Measurements from ENCODE around the gene MGMT. TPM values are rescaled to one million over a fixed set of nuclear protein-coding genes. Genes with fewer than 3 reads are reported as not detected.

Gene MGMT
- total and polyA plus RNA-seq, 2 of the 4 experiments (the other 2 are of a cell fraction): 11.5 to 17.8 TPM

DNA sequence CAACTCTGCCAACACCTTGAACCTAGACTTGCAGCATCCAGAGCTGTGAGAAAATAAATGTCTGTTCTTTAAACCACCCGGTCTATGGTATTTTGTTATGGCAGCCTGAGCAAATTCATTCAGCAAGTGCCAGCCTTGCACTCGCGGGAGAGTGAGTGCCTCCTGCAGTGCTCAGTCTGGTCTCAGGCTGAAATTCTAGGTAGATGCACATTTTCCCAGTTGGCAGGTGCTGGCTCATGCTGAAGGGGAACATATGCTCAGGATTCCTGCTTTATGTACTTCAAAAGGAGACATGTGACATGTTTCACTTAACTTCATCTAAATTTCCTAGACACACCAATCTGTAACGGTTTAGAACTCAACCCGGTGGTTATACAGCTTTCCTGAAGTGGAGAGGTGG lies 170.8 kb downstream of the MGMT start:
- Histone ChIP-seq H2AFZ (replicated peaks; ENCODE audit: low read length, poor library complexity) (no peak overlapping the region), H4K91ac (ENCODE audit: insufficient read depth, low read depth, low read length) (no peak overlapping the region), H3K56ac (ENCODE audit: extremely low read depth, insufficient read depth, low read length) (no peak overlapping the region), H3K23ac (ENCODE audit: low read depth, low read length) (no peak overlapping the region), H2BK120ac (ENCODE audit: low read depth, low read length) (no peak overlapping the region), H4K20me1 (ENCODE audit: insufficient read depth, low read length) (no peaks in the 10 kb centered on the region), H4K5ac (ENCODE audit: low read depth, low read length) (no peak overlapping the region), H2AK9ac (replicated peaks; ENCODE audit: low read depth, low read length, poor library complexity) (no peak overlapping the region), H2BK20ac (ENCODE audit: low read depth, low read length) (no peak overlapping the region), H3K9me1 (ENCODE audit: insufficient read depth, low read length) (no peaks in the 10 kb centered on the region), H3K79me1 (ENCODE audit: low read depth in 1 of 2, low read length in 2 of 2) (no peaks in the 10 kb centered on the region; a peak in 1 of 4 replicates), H3K9me3 (ENCODE audit: control insufficient read depth, insufficient read depth, low read length) (peaks cover 5% of the 10 kb centered on the region; the same call in 1 of the 2 replicates), H3K4me1 (ENCODE audit: control insufficient read depth, insufficient read depth, low read length) (no peaks in the 10 kb centered on the region), H3K4me3 (ENCODE audit: insufficient read depth, low read depth, low read length) (no peak overlapping the region), H3K4ac (ENCODE audit: low read depth, low read length) (no peak overlapping the region), H3K36me3 (ENCODE audit: control insufficient read depth, insufficient read depth, low read length) (no peaks in the 10 kb centered on the region), H2AK5ac (ENCODE audit: low read depth, low read length) (no peak overlapping the region), H4K8ac (ENCODE audit: low read depth in 2 of 2, low read length in 2 of 2) (no peak overlapping the region), H2BK5ac (ENCODE audit: low read depth, low read length, poor library complexity, severe bottlenecking) (no peak overlapping the region), H2BK15ac (ENCODE audit: low read depth, low read length) (no peak overlapping the region), H3K9ac (ENCODE audit: low read depth, low read length) (no peak overlapping the region), H3K14ac (replicated peaks; ENCODE audit: low read depth, low read length) (no peak overlapping the region), H3K27me3 (ENCODE audit: control insufficient read depth, insufficient read depth, low read length) (no peaks in the 10 kb centered on the region), H3K18ac (ENCODE audit: low read depth, low read length) (no peak overlapping the region), H3K27ac (ENCODE audit: insufficient read depth, low read length) (no peak overlapping the region), H3K4me2 (ENCODE audit: low read depth, low read length) (no peak overlapping the region)
- ATAC-seq (ENCODE audit: low read depth) (no peak), DNase-seq (no peak)
- dilution Hi-C loops (cut with HindIII; ENCODE audit: low sequenced_read_pairs, unreplicated experiment): no loop called here
- ChIA-PET POLR2A (ENCODE audit: unreplicated experiment) (no interaction called here), CTCF (no interaction called here)
- in situ Hi-C loops (cut with MboI; ENCODE audit: low sequenced_read_pairs): no loop called here
- TF ChIP-seq NFE2L2 (IDR thresholded peaks at IDR 0.05; ENCODE audit: low read depth, low read length): no peak
- no peak for TF ChIP-seq FOS (IDR thresholded peaks at IDR 0.05; ENCODE audit: low read depth, low read length)
- TF ChIP-seq, protein P1, sequence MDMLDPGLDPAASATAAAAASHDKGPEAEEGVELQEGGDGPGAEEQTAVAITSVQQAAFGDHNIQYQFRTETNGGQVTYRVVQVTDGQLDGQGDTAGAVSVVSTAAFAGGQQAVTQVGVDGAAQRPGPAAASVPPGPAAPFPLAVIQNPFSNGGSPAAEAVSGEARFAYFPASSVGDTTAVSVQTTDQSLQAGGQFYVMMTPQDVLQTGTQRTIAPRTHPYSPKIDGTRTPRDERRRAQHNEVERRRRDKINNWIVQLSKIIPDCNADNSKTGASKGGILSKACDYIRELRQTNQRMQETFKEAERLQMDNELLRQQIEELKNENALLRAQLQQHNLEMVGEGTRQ (IDR thresholded peaks at IDR 0.05; ENCODE audit: low read depth, low read length): no peak
- TF ChIP-seq, protein P2, sequence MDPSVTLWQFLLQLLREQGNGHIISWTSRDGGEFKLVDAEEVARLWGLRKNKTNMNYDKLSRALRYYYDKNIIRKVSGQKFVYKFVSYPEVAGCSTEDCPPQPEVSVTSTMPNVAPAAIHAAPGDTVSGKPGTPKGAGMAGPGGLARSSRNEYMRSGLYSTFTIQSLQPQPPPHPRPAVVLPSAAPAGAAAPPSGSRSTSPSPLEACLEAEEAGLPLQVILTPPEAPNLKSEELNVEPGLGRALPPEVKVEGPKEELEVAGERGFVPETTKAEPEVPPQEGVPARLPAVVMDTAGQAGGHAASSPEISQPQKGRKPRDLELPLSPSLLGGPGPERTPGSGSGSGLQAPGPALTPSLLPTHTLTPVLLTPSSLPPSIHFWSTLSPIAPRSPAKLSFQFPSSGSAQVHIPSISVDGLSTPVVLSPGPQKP (IDR thresholded peaks at IDR 0.05; ENCODE audit: borderline replicate concordance, low read depth, low read length): no peak
- no peak for TF ChIP-seq CEBPB (IDR thresholded peaks at IDR 0.05; ENCODE audit: low read depth, low read length)
- no peak for TF ChIP-seq RAD21 (IDR thresholded peaks at IDR 0.05; ENCODE audit: low read length)
- TF ChIP-seq POLR2A (IDR thresholded peaks at IDR 0.05; ENCODE audit: low read depth, low read length): no peak
- no peak for TF ChIP-seq BHLHE40 (IDR thresholded peaks at IDR 0.05; ENCODE audit: low read depth, low read length)
- TF ChIP-seq CHD1 (IDR thresholded peaks at IDR 0.05; ENCODE audit: low read depth, low read length): no peak
- TF ChIP-seq RCOR1 (IDR thresholded peaks at IDR 0.05; ENCODE audit: insufficient replicate concordance, low read length): no peak
- TF ChIP-seq, protein P3, sequence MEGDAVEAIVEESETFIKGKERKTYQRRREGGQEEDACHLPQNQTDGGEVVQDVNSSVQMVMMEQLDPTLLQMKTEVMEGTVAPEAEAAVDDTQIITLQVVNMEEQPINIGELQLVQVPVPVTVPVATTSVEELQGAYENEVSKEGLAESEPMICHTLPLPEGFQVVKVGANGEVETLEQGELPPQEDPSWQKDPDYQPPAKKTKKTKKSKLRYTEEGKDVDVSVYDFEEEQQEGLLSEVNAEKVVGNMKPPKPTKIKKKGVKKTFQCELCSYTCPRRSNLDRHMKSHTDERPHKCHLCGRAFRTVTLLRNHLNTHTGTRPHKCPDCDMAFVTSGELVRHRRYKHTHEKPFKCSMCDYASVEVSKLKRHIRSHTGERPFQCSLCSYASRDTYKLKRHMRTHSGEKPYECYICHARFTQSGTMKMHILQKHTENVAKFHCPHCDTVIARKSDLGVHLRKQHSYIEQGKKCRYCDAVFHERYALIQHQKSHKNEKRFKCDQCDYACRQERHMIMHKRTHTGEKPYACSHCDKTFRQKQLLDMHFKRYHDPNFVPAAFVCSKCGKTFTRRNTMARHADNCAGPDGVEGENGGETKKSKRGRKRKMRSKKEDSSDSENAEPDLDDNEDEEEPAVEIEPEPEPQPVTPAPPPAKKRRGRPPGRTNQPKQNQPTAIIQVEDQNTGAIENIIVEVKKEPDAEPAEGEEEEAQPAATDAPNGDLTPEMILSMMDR (conservative IDR thresholded peaks at IDR 0.05; ENCODE audit: low read depth, low read length): no peak
- TF ChIP-seq RFX5 (IDR thresholded peaks at IDR 0.05; ENCODE audit: low read depth, low read length): no peak
- TF ChIP-seq MAFK (IDR thresholded peaks at IDR 0.05; ENCODE audit: low read depth, low read length): no peak
- TF ChIP-seq MXI1 (IDR thresholded peaks at IDR 0.05; ENCODE audit: borderline replicate concordance, low read depth, low read length): no peak
- no peak for TF ChIP-seq SMC3 (IDR thresholded peaks at IDR 0.05; ENCODE audit: low read depth, low read length)
- 78% methylated on average over 3 of the region's 5 CpGs; no CpG with 5 or more reads in 1 of the 2 experiments for WGBS, 2 experiments (ENCODE audit: extremely low coverage in 2 of 2, insufficient read length in 1 of 2)
- no TSS peak for BruUV-seq (replicated peaks)
- intact Hi-C loops (cut with micrococcal nuclease): no loop called here

Data from IMR-90 (cell line).